Loucy (cell line): Measurements from ENCODE around the gene PIK3R1.

Experiments used
- EZH2phosphoT487 ChIP-seq: fragments of 200-600 bp; IDR thresholded peaks from 2 replicates; pipeline ENCODE4 v1.6.1; 2018; ENCODE audit warnings: antibody characterized with exemption, mild to moderate bottlenecking, moderate library complexity, borderline replicate concordance
- TF ChIP-seq, protein P1 (sequence below): fragments of 200-600 bp; sonication (generic); conservative IDR thresholded peaks from 2 replicates; pipeline ENCODE4 v1.5.1; 2014; ENCODE audit warnings: mild to moderate bottlenecking, antibody characterized with exemption, low read length

DNA sequence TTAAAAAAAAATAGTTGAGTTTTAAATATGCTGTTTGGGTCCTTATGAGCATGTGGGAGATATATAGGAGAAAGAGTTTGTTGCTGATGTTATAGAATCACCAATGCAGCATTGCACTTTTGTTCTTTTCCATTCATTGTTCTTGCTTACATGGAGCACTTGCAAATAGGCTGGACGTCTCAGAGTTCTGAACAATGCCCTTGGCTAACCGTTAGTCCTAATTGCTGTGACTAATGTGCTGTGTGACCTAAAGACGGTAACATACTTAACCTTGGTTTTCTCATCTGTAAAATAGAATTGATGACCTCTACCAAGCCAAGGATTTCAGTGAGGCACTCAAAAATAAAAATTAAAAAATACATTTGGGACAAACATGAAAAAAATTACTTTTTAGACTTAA, 29.8 kb downstream of the PIK3R1 start:
- TF ChIP-seq, protein P1, sequence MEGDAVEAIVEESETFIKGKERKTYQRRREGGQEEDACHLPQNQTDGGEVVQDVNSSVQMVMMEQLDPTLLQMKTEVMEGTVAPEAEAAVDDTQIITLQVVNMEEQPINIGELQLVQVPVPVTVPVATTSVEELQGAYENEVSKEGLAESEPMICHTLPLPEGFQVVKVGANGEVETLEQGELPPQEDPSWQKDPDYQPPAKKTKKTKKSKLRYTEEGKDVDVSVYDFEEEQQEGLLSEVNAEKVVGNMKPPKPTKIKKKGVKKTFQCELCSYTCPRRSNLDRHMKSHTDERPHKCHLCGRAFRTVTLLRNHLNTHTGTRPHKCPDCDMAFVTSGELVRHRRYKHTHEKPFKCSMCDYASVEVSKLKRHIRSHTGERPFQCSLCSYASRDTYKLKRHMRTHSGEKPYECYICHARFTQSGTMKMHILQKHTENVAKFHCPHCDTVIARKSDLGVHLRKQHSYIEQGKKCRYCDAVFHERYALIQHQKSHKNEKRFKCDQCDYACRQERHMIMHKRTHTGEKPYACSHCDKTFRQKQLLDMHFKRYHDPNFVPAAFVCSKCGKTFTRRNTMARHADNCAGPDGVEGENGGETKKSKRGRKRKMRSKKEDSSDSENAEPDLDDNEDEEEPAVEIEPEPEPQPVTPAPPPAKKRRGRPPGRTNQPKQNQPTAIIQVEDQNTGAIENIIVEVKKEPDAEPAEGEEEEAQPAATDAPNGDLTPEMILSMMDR = no peak
- no peak for TF ChIP-seq EZH2phosphoT487
